HCT116 (cell line): ENCODE data around the gene HILPDA. TPM values are rescaled to one million over a fixed set of nuclear protein-coding genes. Genes with fewer than 3 reads are reported as not detected.

ENCODE experiments used
- ATAC-seq: fragments of 200-7000 bp; cut with Tn5 transposase; 2 replicates; pipeline ENCODE4 v1.9.1; 2020; ENCODE audit warnings: mild to moderate bottlenecking, moderate library complexity
- BruUV-seq: library from RNA; stranded (reverse); fragments of 400-500 nt; replicated peaks from 2 replicates; lab custom pipeline; 2021; lab: Mats Ljungman, UMichigan
- CTCF ChIA-PET: fragments of 300-600 bp; sonication (Branson Sonifier 250); formaldehyde crosslinking; loops from one replicate; lab custom pipeline; 2021; ENCODE audit warnings: antibody characterized with exemption; lab: Charles Lee
- POLR2A ChIA-PET: fragments of 300-600, 350-600 bp; sonication (Branson Sonifier 250); formaldehyde crosslinking; loops from one replicate; lab custom pipeline; 2021; ENCODE audit warnings: antibody characterized with exemption; lab: Charles Lee
- RAD21 ChIA-PET, 2 experiments: fragments of 300-600 bp; sonication (Branson Sonifier 250); formaldehyde crosslinking; loops; one replicate each; lab custom pipeline; 2023; ENCODE audit warnings: low total read pairs in 2 of 2; ENCODE audit not compliant: uncharacterized antibody in 2 of 2, unreplicated experiment in 2 of 2, low non-redundant PET in 1 of 2; lab: Charles Lee
- DNase-seq: peaks from one replicate; pipeline ENCODE4 v3.0.0-alpha.2; 2010; ENCODE audit warnings: low read depth, low spot score
- H2AFZ ChIP-seq: fragments of 200-600 bp; shearing (Covaris generic), sonication (generic); 2 replicates; pipeline ENCODE4 v1.6.1; 2017; ENCODE audit warnings: low read depth, mixed run types, mixed read lengths, antibody characterized with exemption, low read length; ENCODE audit not compliant: poor library complexity, severe bottlenecking
- H3K27ac ChIP-seq: 2 replicates; pipeline ENCODE4 v1.5.1; 2012; ENCODE audit warnings: low read depth, low read length
- H3K27me3 ChIP-seq: fragments of 200-600 bp; sonication (generic); 2 replicates; pipeline ENCODE4 v1.6.1; 2016; ENCODE audit warnings: mixed run types, low read length, mixed read lengths; ENCODE audit not compliant: insufficient read depth
- H3K36me3 ChIP-seq, 2 experiments: fragments of 200-500 bp in 1 of 2; fragments of 200-600 bp in 1 of 2; sonication (Bioruptor generic) in 1 of 2; sonication (generic) in 1 of 2; 2 replicates each; pipeline versions ENCODE4 v1.5.1 to v1.6.1; 2014 to 2016; ENCODE audit warnings: low read length in 2 of 2, inconsistent platforms in 1 of 2, mixed read lengths in 1 of 2, mixed run types in 1 of 2; ENCODE audit not compliant: insufficient read depth in 2 of 2, control insufficient read depth in 1 of 2
- H3K4me1 ChIP-seq, 2 experiments: fragments of 200-600 bp in 1 of 2; sonication (generic) in 1 of 2; 2 replicates each; pipeline versions ENCODE4 v1.5.1 to v1.6.1; 2012 to 2017; ENCODE audit warnings: low read length in 2 of 2, inconsistent platforms in 1 of 2, mild to moderate bottlenecking in 1 of 2, mixed read lengths in 1 of 2, mixed run types in 1 of 2, moderate library complexity in 1 of 2; ENCODE audit not compliant: insufficient read depth in 2 of 2, control insufficient read depth in 1 of 2
- H3K4me2 ChIP-seq: fragments of 200-600 bp; sonication (generic); 2 replicates; pipeline ENCODE4 v1.6.1; 2017; ENCODE audit warnings: mixed run types, low read length, mixed read lengths
- H3K4me3 ChIP-seq, 2 experiments: fragments of 200-600 bp in 1 of 2; sonication (generic) in 1 of 2; replicated peaks in 1 of 2; 2 replicates each; pipeline ENCODE4 v1.5.1; 2011 to 2016; ENCODE audit warnings: low read length in 2 of 2, control low read depth in 1 of 2, low read depth in 1 of 2, mild to moderate bottlenecking in 1 of 2, mixed read lengths in 1 of 2, mixed run types in 1 of 2
- H3K79me2 ChIP-seq: fragments of 200-600 bp; sonication (generic); 2 replicates; pipeline ENCODE4 v1.6.1; 2017; ENCODE audit warnings: mild to moderate bottlenecking, mixed run types, low read length, moderate library complexity, mixed read lengths; ENCODE audit not compliant: insufficient read depth
- H3K9ac ChIP-seq: fragments of 200-600 bp; sonication (generic); 2 replicates; pipeline ENCODE4 v1.6.1; 2016; ENCODE audit warnings: low read length, mixed read lengths
- H3K9me2 ChIP-seq: fragments of 200-600 bp; sonication (generic), shearing (Covaris generic); 2 replicates; pipeline ENCODE4 v1.6.1; 2017; ENCODE audit warnings: mixed run types, mild to moderate bottlenecking, moderate library complexity; ENCODE audit not compliant: insufficient read depth
- H3K9me3 ChIP-seq, 2 experiments: fragments of 200-500 bp in 1 of 2; fragments of 200-600 bp in 1 of 2; sonication (Bioruptor generic) in 1 of 2; sonication (generic) in 1 of 2; 2 replicates each; pipeline ENCODE4 v1.6.1; 2014 to 2017; ENCODE audit warnings: low read length in 2 of 2, mixed read lengths in 2 of 2, inconsistent platforms in 1 of 2, low read depth in 1 of 2, mild to moderate bottlenecking in 1 of 2, mixed run types in 1 of 2, moderate library complexity in 1 of 2; ENCODE audit not compliant: control insufficient read depth in 1 of 2, insufficient read depth in 1 of 2
- H4K20me1 ChIP-seq: fragments of 200-600 bp; sonication (generic), shearing (Covaris generic); 2 replicates; pipeline ENCODE4 v1.6.1; 2017; ENCODE audit warnings: mixed run types, mild to moderate bottlenecking, moderate library complexity; ENCODE audit not compliant: insufficient read depth
- CBX3 ChIP-seq: IDR thresholded peaks from 2 replicates; pipeline ENCODE4 v1.6.1; 2012; ENCODE audit warnings: low read depth
- CEBPB ChIP-seq: IDR thresholded peaks from 2 replicates; pipeline ENCODE4 v1.6.1; 2012; ENCODE audit warnings: low read depth
- EGR1 ChIP-seq: IDR thresholded peaks from 2 replicates; pipeline ENCODE4 v1.6.1; 2012; ENCODE audit warnings: low read depth
- POLR2A ChIP-seq: IDR thresholded peaks from 2 replicates; pipeline ENCODE4 v1.7.0; 2011; ENCODE audit warnings: borderline replicate concordance; ENCODE audit not compliant: insufficient read depth, insufficient read length; ENCODE audit errors: extremely low read depth
- RAD21 ChIP-seq: IDR thresholded peaks from 2 replicates; pipeline ENCODE4 v1.6.1; 2012; ENCODE audit warnings: low read depth, mild to moderate bottlenecking
- intact Hi-C: fragments of 100-400 bp; cut with micrococcal nuclease; formaldehyde crosslinking; loops from 2 replicates; pipeline ENCODE4 v1.10.0; 2022
- total RNA-seq: library from RNA; stranded (reverse); gene quantifications from one replicate; pipeline ENCODE4 v1.2.1, GENCODE V29; 2021; ENCODE audit not compliant: unreplicated experiment
- TF ChIP-seq, protein P1 (sequence below): IDR thresholded peaks from 2 replicates; pipeline ENCODE4 v1.6.1; 2012
- TF ChIP-seq, protein P2 (sequence below), 3 experiments: fragments of 200-600 bp in 1 of 3; sonication (generic) in 1 of 3; IDR thresholded peaks in 2 of 3; conservative IDR thresholded peaks in 1 of 3; 2 replicates each; pipeline ENCODE4 v1.5.1; 2012 to 2017; ENCODE audit warnings: low read depth in 2 of 3, low read length in 2 of 3, antibody characterized with exemption in 1 of 3, borderline replicate concordance in 1 of 3, control low read depth in 1 of 3, mild to moderate bottlenecking in 1 of 3, mixed read lengths in 1 of 3, mixed run types in 1 of 3, moderate library complexity in 1 of 3; ENCODE audit not compliant: insufficient read depth in 1 of 3
- TF ChIP-seq, protein P3 (sequence below): IDR thresholded peaks from 2 replicates; pipeline ENCODE4 v1.6.1; 2012
- TF ChIP-seq, protein P4 (sequence below): IDR thresholded peaks from 2 replicates; pipeline ENCODE4 v1.6.1; 2011; ENCODE audit warnings: mild to moderate bottlenecking, low read length, moderate library complexity; ENCODE audit not compliant: insufficient replicate concordance; ENCODE audit errors: extremely low read depth

HILPDA gene
- total RNA-seq, 1 experiment from 2014 or later: 32.8 TPM

DNA sequence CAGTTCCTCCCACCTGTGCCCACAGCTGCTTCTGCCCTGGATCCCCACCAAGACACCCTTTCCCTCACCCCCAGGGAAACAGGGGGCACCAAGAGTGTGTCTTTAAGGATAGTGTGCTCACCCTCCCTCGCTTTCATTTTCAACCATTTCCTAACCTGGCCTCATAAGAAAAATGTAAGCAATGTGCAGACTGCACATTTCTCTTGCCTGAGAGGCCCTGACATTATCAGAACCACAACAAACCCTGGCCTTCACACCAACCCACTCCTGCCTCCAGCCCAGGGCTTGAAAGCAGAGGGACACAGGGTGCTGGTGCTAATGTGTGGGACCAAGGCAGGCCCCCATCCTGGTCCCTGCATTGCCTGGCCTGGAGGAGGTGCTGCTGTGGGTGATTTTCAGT is 34.9 kb upstream of the HILPDA start:
- no peaks in the 10 kb centered on the region for H3K9me2 ChIP-seq
- no peaks in the 10 kb centered on the region for H3K27me3 ChIP-seq
- no peak for TF ChIP-seq CEBPB
- H3K27ac ChIP-seq: no peak overlapping the region
- H3K79me2 ChIP-seq: no peaks in the 10 kb centered on the region
- POLR2A ChIA-PET: no interaction called here
- H3K9me3 ChIP-seq: no peaks in the 10 kb centered on the region
- CTCF ChIA-PET: no interaction called here
- no peak overlapping the region for H3K4me2 ChIP-seq
- H3K9ac ChIP-seq: no peak overlapping the region
- H4K20me1 ChIP-seq: no peaks in the 10 kb centered on the region
- DNase-seq (no peak), ATAC-seq (no peak)
- intact Hi-C loops: no loop called here
- no peak overlapping the region for H2AFZ ChIP-seq
- no peak overlapping the region for H3K4me3 ChIP-seq
- peaks cover 0 to 5% of the 10 kb centered on the region in 2 experiments; a peak in 1 of 4 replicates for H3K4me1 ChIP-seq
- no peaks in the 10 kb centered on the region for H3K36me3 ChIP-seq
- BruUV-seq: no TSS peak
- RAD21 ChIA-PET: no interaction called here

DNA sequence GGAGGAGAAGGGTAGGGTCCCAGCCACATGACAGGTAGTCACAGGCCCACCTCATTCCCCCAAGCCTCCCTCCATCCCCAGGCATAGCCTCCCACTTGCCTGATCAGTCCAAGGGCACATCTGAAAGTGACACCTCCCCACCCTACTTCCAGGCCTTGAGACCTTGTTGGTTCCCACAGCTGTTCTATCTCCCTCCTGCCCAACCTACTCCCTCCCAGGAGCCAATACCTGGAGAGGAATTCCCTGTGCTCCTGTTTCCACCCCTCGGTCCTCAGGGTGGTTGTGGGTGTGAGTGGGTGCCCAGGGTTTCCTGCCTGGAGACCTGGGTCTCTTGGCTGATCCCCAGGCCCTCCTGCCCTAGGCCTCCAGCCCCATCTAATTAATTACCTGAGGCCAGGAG is 34.3 kb upstream of the HILPDA start:
- Histone ChIP-seq H4K20me1 (no peaks in the 10 kb centered on the region), H3K27me3 (no peaks in the 10 kb centered on the region), H3K4me3 (no peak overlapping the region), H3K9me2 (no peaks in the 10 kb centered on the region), H3K36me3 (no peaks in the 10 kb centered on the region), H2AFZ (no peak overlapping the region), H3K4me2 (no peak overlapping the region), H3K27ac (no peak overlapping the region), H3K9me3 (no peaks in the 10 kb centered on the region), H3K79me2 (no peaks in the 10 kb centered on the region), H3K9ac (no peak overlapping the region), H3K4me1 (peaks cover 0 to 8% of the 10 kb centered on the region in 2 experiments; a peak in 1 of 4 replicates)
- TF ChIP-seq EGR1 (no peak), POLR2A (no peak), CBX3 (no peak)
- no peak for DNase-seq
- BruUV-seq: no TSS peak
- no peak for ATAC-seq
- ChIA-PET POLR2A (no interaction called here), CTCF (no interaction called here), RAD21 (no interaction called here)
- intact Hi-C loops: no loop called here

DNA sequence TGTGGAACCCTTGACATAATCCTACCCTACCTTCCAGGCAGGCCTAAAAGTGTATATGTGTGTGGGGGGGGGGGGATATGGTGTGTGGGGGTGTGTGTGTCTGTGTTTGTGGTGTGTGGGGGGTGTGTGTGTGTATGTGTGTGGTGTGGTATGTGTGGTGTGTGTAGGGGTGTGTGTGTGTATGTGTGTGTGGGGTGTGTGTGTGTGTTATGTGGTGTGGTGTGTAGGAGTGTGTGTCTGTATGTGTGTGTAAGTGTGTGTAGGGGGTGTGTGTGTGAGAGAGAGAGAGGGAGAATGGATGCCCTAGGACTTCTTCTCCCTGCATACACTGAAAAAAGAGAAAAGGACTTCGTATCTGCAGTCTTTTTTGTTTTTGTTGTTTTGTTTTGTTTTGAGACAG is 33.6 kb upstream of the HILPDA start:
- H3K4me3 ChIP-seq: no peak overlapping the region
- intact Hi-C loops: no loop called here
- TF ChIP-seq EGR1: no peak
- no peak for TF ChIP-seq CBX3
- TF ChIP-seq, protein P1, sequence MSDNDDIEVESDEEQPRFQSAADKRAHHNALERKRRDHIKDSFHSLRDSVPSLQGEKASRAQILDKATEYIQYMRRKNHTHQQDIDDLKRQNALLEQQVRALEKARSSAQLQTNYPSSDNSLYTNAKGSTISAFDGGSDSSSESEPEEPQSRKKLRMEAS: no peak
- TF ChIP-seq RAD21: no peak
- TF ChIP-seq CEBPB: no peak
- TF ChIP-seq, protein P2, sequence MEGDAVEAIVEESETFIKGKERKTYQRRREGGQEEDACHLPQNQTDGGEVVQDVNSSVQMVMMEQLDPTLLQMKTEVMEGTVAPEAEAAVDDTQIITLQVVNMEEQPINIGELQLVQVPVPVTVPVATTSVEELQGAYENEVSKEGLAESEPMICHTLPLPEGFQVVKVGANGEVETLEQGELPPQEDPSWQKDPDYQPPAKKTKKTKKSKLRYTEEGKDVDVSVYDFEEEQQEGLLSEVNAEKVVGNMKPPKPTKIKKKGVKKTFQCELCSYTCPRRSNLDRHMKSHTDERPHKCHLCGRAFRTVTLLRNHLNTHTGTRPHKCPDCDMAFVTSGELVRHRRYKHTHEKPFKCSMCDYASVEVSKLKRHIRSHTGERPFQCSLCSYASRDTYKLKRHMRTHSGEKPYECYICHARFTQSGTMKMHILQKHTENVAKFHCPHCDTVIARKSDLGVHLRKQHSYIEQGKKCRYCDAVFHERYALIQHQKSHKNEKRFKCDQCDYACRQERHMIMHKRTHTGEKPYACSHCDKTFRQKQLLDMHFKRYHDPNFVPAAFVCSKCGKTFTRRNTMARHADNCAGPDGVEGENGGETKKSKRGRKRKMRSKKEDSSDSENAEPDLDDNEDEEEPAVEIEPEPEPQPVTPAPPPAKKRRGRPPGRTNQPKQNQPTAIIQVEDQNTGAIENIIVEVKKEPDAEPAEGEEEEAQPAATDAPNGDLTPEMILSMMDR (IDR thresholded peaks at IDR 0.05 in 2 of 3, conservative IDR thresholded peaks at IDR 0.05 in 1 of 3; ENCODE audit: borderline replicate concordance in 1 of 3, insufficient read depth in 1 of 3, low read depth in 2 of 3, low read length in 2 of 3): no peak
- TF ChIP-seq, protein P3, sequence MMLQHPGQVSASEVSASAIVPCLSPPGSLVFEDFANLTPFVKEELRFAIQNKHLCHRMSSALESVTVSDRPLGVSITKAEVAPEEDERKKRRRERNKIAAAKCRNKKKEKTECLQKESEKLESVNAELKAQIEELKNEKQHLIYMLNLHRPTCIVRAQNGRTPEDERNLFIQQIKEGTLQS: no peak
- TF ChIP-seq, protein P4, sequence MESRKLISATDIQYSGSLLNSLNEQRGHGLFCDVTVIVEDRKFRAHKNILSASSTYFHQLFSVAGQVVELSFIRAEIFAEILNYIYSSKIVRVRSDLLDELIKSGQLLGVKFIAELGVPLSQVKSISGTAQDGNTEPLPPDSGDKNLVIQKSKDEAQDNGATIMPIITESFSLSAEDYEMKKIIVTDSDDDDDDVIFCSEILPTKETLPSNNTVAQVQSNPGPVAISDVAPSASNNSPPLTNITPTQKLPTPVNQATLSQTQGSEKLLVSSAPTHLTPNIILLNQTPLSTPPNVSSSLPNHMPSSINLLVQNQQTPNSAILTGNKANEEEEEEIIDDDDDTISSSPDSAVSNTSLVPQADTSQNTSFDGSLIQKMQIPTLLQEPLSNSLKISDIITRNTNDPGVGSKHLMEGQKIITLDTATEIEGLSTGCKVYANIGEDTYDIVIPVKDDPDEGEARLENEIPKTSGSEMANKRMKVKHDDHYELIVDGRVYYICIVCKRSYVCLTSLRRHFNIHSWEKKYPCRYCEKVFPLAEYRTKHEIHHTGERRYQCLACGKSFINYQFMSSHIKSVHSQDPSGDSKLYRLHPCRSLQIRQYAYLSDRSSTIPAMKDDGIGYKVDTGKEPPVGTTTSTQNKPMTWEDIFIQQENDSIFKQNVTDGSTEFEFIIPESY: no peak

More for the DNA sequence above, 33.6 kb upstream of the HILPDA start:
- ChIA-PET POLR2A (no interaction called here), RAD21 (no interaction called here), CTCF (no interaction called here)
- H3K4me2 ChIP-seq: no peak overlapping the region
- ATAC-seq (no peak), DNase-seq (no peak)
- no TSS peak for BruUV-seq
- no peaks in the 10 kb centered on the region for H4K20me1 ChIP-seq
- no peak overlapping the region for H3K9ac ChIP-seq
- H3K9me2 ChIP-seq: no peaks in the 10 kb centered on the region
- H3K79me2 ChIP-seq: no peaks in the 10 kb centered on the region
- no peaks in the 10 kb centered on the region for H3K36me3 ChIP-seq
- H3K27me3 ChIP-seq: no peaks in the 10 kb centered on the region
- H3K27ac ChIP-seq: no peak overlapping the region
- no peaks in the 10 kb centered on the region for H3K9me3 ChIP-seq
- peaks cover 0 to 8% of the 10 kb centered on the region in 2 experiments; a peak in 1 of 4 replicates for H3K4me1 ChIP-seq
- H2AFZ ChIP-seq: no peak overlapping the region
